ENCODE measurements around the gene FNDC3B.

DNA sequence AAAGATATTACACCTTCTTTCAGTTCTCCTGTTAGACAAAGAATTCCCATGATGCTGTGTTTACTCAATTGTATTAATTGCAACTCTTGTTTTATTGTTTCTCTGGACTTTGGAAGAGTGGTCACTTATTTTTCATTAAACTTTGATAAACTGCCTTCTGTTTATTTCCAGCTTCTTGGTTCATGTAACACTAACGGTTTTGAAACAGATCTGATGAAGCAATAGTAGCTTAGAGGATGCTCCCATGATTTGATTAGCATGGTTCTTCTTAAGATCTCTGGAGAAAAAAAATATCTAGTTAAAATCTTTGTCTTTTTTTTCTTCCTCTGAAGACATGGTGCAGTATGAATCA lies 90.1 kb downstream of the FNDC3B start:
- TF ChIP-seq, protein P1, sequence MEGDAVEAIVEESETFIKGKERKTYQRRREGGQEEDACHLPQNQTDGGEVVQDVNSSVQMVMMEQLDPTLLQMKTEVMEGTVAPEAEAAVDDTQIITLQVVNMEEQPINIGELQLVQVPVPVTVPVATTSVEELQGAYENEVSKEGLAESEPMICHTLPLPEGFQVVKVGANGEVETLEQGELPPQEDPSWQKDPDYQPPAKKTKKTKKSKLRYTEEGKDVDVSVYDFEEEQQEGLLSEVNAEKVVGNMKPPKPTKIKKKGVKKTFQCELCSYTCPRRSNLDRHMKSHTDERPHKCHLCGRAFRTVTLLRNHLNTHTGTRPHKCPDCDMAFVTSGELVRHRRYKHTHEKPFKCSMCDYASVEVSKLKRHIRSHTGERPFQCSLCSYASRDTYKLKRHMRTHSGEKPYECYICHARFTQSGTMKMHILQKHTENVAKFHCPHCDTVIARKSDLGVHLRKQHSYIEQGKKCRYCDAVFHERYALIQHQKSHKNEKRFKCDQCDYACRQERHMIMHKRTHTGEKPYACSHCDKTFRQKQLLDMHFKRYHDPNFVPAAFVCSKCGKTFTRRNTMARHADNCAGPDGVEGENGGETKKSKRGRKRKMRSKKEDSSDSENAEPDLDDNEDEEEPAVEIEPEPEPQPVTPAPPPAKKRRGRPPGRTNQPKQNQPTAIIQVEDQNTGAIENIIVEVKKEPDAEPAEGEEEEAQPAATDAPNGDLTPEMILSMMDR (IDR thresholded peaks at IDR 0.05), result no peak
- no peak for TF ChIP-seq EP300 (IDR thresholded peaks at IDR 0.05)

Data from suprapubic skin (tissue), 3 donors.